ENCODE results near the gene DOCK6. TPM values are rescaled to one million over a fixed set of nuclear protein-coding genes. Genes with fewer than 3 reads are reported as not detected.

The DOCK6 gene
- total RNA-seq, 1 donor from 2014 or later = 10.5 TPM

- DNase-seq (ENCODE audit: low read depth) (no peak), FAIRE-seq (no peak)
- Histone ChIP-seq H3K36me3 (ENCODE audit: control insufficient read depth, insufficient read depth, low read length) (peaks cover 12% of the 10 kb centered on the region), H3K27me3 (ENCODE audit: control insufficient read depth, insufficient read depth, low read length) (no peaks in the 10 kb centered on the region), H3K4me3 (ENCODE audit: low read depth, low read length) (peak overlapping the region; percentile 80)
- TF ChIP-seq CTCF (IDR thresholded peaks at IDR 0.05; ENCODE audit: insufficient read depth, low read length, severe bottlenecking) = no peak
These were observed 65.7 kb downstream of the DOCK6 start for GRCh38 chr19:11196406-11197287.

- no peak for FAIRE-seq
- no peak overlapping the region for H3K4me3 ChIP-seq (ENCODE audit: low read depth, low read length)
- no peak for TF ChIP-seq CTCF (IDR thresholded peaks at IDR 0.05; ENCODE audit: insufficient read depth, low read length, severe bottlenecking)
These were observed 66.6 kb downstream of the DOCK6 start for GRCh38 chr19:11195681-11196080.

GRCh38 chr19:11194656-11195558 lies 67.4 kb downstream of the DOCK6 start:
- no peak for FAIRE-seq
- no peak for DNase-seq (ENCODE audit: low read depth)
- Histone ChIP-seq H3K27me3 (ENCODE audit: control insufficient read depth, insufficient read depth, low read length) (no peaks in the 10 kb centered on the region), H3K36me3 (ENCODE audit: control insufficient read depth, insufficient read depth, low read length) (peaks cover 9% of the 10 kb centered on the region), H3K4me3 (ENCODE audit: low read depth, low read length) (no peak overlapping the region)
- no peak for TF ChIP-seq CTCF (IDR thresholded peaks at IDR 0.05; ENCODE audit: insufficient read depth, low read length, severe bottlenecking)

More at GRCh38 chr19:11195681-11196080, 66.6 kb downstream of the DOCK6 start:
- Histone ChIP-seq H3K27me3 (ENCODE audit: control insufficient read depth, insufficient read depth, low read length) (no peaks in the 10 kb centered on the region), H3K36me3 (ENCODE audit: control insufficient read depth, insufficient read depth, low read length) (peaks cover 12% of the 10 kb centered on the region)
- DNase-seq (ENCODE audit: low read depth) = no peak

GRCh38 chr19:11194173-11194572 lies 68.2 kb downstream of the DOCK6 start:
- H3K36me3 ChIP-seq (ENCODE audit: control insufficient read depth, insufficient read depth, low read length) = peaks cover 7% of the 10 kb centered on the region
- DNase-seq (ENCODE audit: low read depth) = no peak
- H3K4me3 ChIP-seq (ENCODE audit: low read depth, low read length) = no peak overlapping the region
- TF ChIP-seq CTCF (IDR thresholded peaks at IDR 0.05; ENCODE audit: insufficient read depth, low read length, severe bottlenecking) = no peak
- no peak for FAIRE-seq
- H3K27me3 ChIP-seq (ENCODE audit: control insufficient read depth, insufficient read depth, low read length) = no peaks in the 10 kb centered on the region

GRCh38 chr19:11192957-11193939 lies 69.1 kb downstream of the DOCK6 start:
- H3K4me3 ChIP-seq (ENCODE audit: low read depth, low read length) = no peak overlapping the region
- H3K36me3 ChIP-seq (ENCODE audit: control insufficient read depth, insufficient read depth, low read length) = peaks cover 4% of the 10 kb centered on the region
- FAIRE-seq (no peak), DNase-seq (ENCODE audit: low read depth) (no peak)
- TF ChIP-seq CTCF (IDR thresholded peaks at IDR 0.05; ENCODE audit: insufficient read depth, low read length, severe bottlenecking) = no peak
- H3K27me3 ChIP-seq (ENCODE audit: control insufficient read depth, insufficient read depth, low read length) = no peaks in the 10 kb centered on the region

All from bronchial epithelial cell (primary cell).